DND-41 (cell line): ENCODE results near the gene DPP7.

Experiments used
- EZH2 ChIP-seq: IDR thresholded peaks from 3 replicates; pipeline ENCODE4 v1.6.1; 2012; ENCODE audit warnings: borderline replicate concordance, low read depth, mild to moderate bottlenecking, moderate library complexity, low read length, inconsistent platforms; ENCODE audit not compliant: severe bottlenecking
- TF ChIP-seq, protein P1 (sequence below): IDR thresholded peaks from 2 replicates; pipeline ENCODE4 v1.5.1; 2012; ENCODE audit warnings: borderline replicate concordance, low read length, moderate library complexity, mild to moderate bottlenecking; ENCODE audit not compliant: poor library complexity, severe bottlenecking; ENCODE audit errors: extremely low read depth

- TF ChIP-seq, protein P1, sequence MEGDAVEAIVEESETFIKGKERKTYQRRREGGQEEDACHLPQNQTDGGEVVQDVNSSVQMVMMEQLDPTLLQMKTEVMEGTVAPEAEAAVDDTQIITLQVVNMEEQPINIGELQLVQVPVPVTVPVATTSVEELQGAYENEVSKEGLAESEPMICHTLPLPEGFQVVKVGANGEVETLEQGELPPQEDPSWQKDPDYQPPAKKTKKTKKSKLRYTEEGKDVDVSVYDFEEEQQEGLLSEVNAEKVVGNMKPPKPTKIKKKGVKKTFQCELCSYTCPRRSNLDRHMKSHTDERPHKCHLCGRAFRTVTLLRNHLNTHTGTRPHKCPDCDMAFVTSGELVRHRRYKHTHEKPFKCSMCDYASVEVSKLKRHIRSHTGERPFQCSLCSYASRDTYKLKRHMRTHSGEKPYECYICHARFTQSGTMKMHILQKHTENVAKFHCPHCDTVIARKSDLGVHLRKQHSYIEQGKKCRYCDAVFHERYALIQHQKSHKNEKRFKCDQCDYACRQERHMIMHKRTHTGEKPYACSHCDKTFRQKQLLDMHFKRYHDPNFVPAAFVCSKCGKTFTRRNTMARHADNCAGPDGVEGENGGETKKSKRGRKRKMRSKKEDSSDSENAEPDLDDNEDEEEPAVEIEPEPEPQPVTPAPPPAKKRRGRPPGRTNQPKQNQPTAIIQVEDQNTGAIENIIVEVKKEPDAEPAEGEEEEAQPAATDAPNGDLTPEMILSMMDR = no peak
- TF ChIP-seq EZH2 = no peak
These were observed 5.0 kb downstream of the DPP7 start for GRCh38 chr9:137109250-137110146.
